Fibroblast of pulmonary artery (primary cell): ENCODE data around the gene GSG1L.
A peak's percentile ranks its signal among the peaks of the same experiment; 100 is the strongest.
"Not testable (repeated sequence)": the region's sequence is repeated elsewhere in the genome, so short reads cannot be mapped to it uniquely, and the experiment has no call there.

ENCODE experiments used
- DNase-seq: peaks from one replicate; pipeline ENCODE4 v3.0.0-alpha.2; 2010; ENCODE audit warnings: low read depth
- H3K4me3 ChIP-seq: replicated peaks from 2 replicates; pipeline ENCODE4 v1.5.1; 2011; ENCODE audit warnings: low read depth, mild to moderate bottlenecking, control low read depth, low read length, moderate library complexity
- CTCF ChIP-seq: IDR thresholded peaks from 2 replicates; pipeline ENCODE4 v1.5.1; 2011; ENCODE audit warnings: mild to moderate bottlenecking, control low read depth, low read length, inconsistent platforms; ENCODE audit errors: missing control alignments

The GSG1L gene

GRCh38 chr16:27746076-27746855 is 317.2 kb downstream of the GSG1L start:
- H3K4me3 ChIP-seq, result no peak overlapping the region
- DNase-seq, result no peak
- TF ChIP-seq CTCF, result no peak

DNA sequence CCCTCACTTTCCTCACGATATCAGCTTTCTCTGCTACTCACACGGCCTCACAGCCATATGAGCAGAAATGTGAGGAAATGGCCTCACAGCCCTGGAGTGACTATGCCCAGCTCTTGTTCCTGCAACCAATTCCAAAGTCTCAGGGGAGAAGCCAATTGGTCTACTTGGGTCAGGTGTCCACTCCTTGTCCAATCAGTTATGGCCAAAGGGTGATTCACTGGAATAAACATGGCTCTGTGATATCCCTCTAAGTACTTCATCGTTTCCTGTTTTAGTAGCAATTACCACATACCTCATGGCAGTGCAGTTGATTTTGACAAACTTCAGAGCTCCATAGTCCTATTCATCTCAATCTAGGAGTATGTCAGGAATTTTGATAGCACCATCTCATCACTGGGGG is 318.2 kb downstream of the GSG1L start:
- no peak overlapping the region for H3K4me3 ChIP-seq
- peak; percentile 59 for DNase-seq
- TF ChIP-seq CTCF, result no peak

DNA sequence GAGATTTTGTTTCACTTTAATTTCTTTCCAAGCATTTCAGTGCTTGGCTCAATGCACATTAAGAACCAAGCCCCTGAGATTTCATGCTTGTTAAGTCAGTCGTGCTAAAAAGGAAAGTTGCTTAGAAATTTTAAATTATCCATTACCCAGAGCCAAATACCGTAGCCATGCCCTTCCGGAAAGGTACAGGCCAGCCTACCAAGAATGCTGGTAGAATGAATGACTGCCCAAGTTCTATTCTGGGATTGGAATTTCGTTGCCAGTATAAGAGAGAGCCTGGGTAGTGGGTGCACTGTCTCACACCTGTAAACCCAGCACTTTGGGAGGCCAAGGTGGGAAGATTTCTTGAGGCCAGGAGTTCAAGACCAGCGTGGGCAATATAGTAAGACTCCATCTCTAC is 319.6 kb downstream of the GSG1L start:
- H3K4me3 ChIP-seq, result no peak overlapping the region
- no peak for DNase-seq
- no peak for TF ChIP-seq CTCF

- not testable (repeated sequence) for H3K4me3 ChIP-seq, DNase-seq
Measured at GRCh38 chr16:27743001-27743400, 320.5 kb downstream of the GSG1L start.

- no peak overlapping the region for H3K4me3 ChIP-seq
- no peak for TF ChIP-seq CTCF
- no peak for DNase-seq
Measured at GRCh38 chr16:27742333-27742732, 321.2 kb downstream of the GSG1L start.

DNA sequence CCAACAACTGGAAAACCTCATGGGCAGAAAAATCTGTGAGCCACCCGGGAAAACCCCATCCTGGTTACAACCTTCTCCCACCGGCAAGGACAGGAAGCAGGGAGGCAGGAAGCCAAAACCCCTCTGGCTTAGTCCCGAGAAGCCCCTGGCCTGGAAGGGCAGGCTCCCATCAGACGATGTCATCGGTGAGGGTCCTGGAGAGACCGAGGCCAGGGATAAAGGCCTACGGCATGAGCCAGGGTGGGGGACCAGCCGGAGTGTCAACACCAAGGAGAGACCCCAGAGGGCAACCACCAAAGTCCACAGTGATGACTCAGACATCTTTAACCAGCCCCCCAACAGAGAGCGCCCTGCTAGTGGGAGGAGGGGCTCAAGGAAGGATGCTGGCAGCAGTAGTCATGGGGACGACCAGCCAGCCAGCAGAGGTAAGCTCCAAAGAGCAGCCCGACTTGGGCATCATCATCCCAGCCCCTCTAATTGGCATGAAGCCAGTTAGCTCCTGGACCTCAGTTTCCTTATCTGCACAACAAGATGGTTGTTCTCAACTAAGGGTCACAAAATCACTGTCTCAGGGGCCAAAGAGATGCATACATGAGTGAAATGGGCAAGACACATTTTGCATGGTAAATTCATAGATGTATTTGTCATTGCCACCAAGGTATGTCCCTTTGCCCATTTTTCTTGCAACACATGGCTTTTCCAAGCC is 322.9 kb downstream of the GSG1L start:
- no peak for TF ChIP-seq CTCF
- no peak for DNase-seq
- H3K4me3 ChIP-seq, result no peak overlapping the region

DNA sequence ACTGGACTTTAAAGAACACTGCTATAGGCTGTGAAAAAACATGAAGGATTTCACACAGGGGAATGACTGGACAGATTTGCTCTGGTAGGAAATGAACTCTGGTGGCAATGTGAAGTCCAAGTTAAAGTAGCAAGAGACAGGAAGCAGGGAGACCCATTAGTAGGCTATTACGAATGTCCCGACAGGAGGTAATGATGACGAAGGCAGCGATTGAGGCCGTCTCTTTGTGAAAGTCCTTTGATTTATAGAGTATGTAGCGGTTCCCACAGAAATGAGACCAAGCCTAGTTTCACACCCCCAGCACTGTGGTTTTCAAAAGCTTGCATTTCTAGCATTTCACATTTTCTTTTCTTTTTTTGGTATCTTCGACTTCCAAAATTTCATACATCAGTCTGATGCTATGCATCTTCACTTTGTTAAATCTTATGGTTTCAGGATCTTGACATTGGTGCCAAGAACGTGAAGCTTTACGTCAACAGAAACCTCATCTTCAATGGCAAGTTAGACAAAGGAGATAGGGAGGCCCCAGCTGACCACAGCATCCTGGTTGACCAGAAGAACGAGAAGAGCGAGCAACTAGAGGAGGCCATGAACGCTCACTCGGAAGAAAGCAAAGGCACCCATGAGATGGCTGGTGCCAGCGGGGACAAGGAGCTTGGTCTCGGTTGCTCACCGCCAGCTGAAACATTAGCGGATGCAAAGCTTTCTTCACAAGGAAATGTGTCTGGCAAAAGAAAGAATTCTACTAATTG is 323.7 kb downstream of the GSG1L start:
- no peak for TF ChIP-seq CTCF
- H3K4me3 ChIP-seq, result no peak overlapping the region
- no peak for DNase-seq
